ENCODE data around the gene GRM8.

GRM8 gene

DNA sequence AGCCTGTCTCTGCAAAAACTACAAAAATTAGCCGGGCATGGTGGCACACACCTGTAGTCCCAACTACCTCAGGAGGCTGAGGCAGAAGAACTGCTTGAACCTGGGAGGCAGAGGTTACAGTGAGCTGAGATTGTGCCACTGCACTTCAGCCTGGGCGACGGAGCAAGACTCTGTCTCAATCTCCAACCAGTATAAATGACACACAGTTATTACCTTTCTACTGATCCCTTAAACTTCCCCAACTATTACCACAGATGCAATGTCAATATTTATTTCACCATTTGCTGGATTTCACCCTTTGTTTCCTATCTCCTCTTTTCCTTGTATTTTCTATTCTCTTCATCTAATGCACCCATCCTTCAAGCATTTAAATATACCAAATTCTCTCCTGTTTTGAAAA, 431.8 kb downstream of the GRM8 start:
- DNase-seq = no peak
- Histone ChIP-seq H3K36me3 (no peaks in the 10 kb centered on the region), H3K27me3 (ENCODE audit: insufficient read depth, low read depth, severe bottlenecking) (no peaks in the 10 kb centered on the region), H3K27ac (no peak overlapping the region), H3K9me3 (ENCODE audit: severe bottlenecking) (peaks cover 2% of the 10 kb centered on the region), H3K4me3 (ENCODE audit: low read depth, low read length) (no peak overlapping the region)
- TF ChIP-seq, protein P1, sequence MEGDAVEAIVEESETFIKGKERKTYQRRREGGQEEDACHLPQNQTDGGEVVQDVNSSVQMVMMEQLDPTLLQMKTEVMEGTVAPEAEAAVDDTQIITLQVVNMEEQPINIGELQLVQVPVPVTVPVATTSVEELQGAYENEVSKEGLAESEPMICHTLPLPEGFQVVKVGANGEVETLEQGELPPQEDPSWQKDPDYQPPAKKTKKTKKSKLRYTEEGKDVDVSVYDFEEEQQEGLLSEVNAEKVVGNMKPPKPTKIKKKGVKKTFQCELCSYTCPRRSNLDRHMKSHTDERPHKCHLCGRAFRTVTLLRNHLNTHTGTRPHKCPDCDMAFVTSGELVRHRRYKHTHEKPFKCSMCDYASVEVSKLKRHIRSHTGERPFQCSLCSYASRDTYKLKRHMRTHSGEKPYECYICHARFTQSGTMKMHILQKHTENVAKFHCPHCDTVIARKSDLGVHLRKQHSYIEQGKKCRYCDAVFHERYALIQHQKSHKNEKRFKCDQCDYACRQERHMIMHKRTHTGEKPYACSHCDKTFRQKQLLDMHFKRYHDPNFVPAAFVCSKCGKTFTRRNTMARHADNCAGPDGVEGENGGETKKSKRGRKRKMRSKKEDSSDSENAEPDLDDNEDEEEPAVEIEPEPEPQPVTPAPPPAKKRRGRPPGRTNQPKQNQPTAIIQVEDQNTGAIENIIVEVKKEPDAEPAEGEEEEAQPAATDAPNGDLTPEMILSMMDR (IDR thresholded peaks at IDR 0.05; ENCODE audit: low read depth, low read length) = no peak

DNA sequence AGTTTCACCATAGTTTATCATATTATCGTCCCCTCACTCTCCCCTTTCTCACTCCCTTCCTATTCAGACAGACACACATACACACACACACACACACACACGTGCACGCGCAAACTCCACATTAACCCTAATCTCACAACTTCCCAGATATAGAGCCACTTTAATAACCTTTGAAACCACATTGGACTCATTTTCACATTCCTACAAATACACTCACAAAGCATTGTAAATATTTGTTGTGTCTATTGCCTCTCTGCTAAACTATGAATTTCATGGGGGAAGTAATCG, 433.6 kb downstream of the GRM8 start:
- H3K9me3 ChIP-seq (ENCODE audit: severe bottlenecking) = peaks cover 2% of the 10 kb centered on the region
- H3K27ac ChIP-seq = no peak overlapping the region
- TF ChIP-seq, protein P1 (IDR thresholded peaks at IDR 0.05; ENCODE audit: low read depth, low read length) = no peak

DNA sequence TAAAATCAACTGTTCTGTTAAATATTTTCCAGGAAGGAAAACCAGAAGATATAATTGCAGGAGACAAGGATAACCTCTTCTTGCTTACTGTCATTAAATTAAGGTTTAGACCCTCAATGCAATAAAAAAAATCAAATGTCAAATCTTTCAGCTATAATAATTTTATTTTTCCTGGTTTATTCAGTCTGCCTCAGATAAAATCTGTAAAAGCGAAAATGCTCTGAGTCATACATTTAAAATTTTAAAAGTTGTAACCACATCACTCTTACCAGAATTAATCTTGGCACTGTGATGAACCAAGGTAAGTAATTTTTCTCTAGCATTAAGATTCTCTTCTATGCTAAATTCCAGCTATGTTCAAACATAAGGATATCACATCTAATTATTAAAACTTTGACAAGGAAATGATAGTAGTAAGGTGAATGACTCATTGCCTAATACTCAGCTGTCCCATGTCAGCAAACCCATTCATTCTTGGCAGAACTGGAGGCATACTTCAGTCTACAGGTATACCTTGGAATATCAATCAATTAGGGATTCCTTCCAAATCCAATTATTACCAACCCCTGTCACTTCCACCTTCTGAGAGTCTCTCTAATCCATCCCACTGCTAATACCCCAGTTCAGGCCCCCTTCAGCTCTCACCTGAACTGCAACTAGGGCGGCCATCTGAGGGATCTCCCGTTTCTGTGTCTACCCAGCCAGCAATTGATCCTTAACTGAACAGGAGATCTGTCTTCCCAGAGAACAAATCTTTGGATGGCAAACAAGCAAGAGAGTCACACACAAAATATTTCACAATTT, 434.1 kb downstream of the GRM8 start:
- DNase-seq = no peak
- H3K4me3 ChIP-seq (ENCODE audit: low read depth, low read length) = no peak overlapping the region
- TF ChIP-seq, protein P1 (IDR thresholded peaks at IDR 0.05; ENCODE audit: low read depth, low read length) = no peak

More for the DNA sequence above, 433.6 kb downstream of the GRM8 start:
- no peaks in the 10 kb centered on the region for H3K36me3 ChIP-seq
- DNase-seq = no peak
- H3K4me3 ChIP-seq (ENCODE audit: low read depth, low read length) = no peak overlapping the region
- H3K27me3 ChIP-seq (ENCODE audit: insufficient read depth, low read depth, severe bottlenecking) = no peaks in the 10 kb centered on the region

DNA sequence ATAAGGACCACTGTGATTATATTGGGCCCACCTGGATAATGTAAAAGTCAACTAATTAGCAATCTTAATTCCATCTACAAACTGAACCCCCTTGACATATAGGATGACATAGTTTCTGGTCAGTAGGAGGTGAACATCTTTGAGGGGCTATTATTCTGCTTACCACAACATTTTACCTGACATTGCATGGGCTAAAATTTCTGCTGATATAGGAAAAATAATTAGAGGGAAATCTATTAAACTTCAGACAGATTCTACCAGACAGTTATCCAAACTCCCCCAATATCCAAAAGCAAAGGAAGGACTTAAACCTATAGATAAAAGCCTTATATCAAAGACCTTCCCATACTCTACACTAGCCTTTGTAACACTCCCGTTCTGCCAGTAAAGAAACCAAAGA, 443.6 kb downstream of the GRM8 start:
- no peaks in the 10 kb centered on the region for H3K9me3 ChIP-seq (ENCODE audit: severe bottlenecking)
- H3K4me3 ChIP-seq (ENCODE audit: low read depth, low read length) = no peak overlapping the region
- no peak overlapping the region for H3K27ac ChIP-seq
- no peaks in the 10 kb centered on the region for H3K36me3 ChIP-seq
- no peak for DNase-seq
- TF ChIP-seq, protein P1 (IDR thresholded peaks at IDR 0.05; ENCODE audit: low read depth, low read length) = no peak
- no peaks in the 10 kb centered on the region for H3K27me3 ChIP-seq (ENCODE audit: insufficient read depth, low read depth, severe bottlenecking)

More for the DNA sequence above, 434.1 kb downstream of the GRM8 start:
- H3K36me3 ChIP-seq = no peaks in the 10 kb centered on the region
- no peak overlapping the region for H3K27ac ChIP-seq
- no peaks in the 10 kb centered on the region for H3K27me3 ChIP-seq (ENCODE audit: insufficient read depth, low read depth, severe bottlenecking)
- H3K9me3 ChIP-seq (ENCODE audit: severe bottlenecking) = peaks cover 2% of the 10 kb centered on the region

DNA sequence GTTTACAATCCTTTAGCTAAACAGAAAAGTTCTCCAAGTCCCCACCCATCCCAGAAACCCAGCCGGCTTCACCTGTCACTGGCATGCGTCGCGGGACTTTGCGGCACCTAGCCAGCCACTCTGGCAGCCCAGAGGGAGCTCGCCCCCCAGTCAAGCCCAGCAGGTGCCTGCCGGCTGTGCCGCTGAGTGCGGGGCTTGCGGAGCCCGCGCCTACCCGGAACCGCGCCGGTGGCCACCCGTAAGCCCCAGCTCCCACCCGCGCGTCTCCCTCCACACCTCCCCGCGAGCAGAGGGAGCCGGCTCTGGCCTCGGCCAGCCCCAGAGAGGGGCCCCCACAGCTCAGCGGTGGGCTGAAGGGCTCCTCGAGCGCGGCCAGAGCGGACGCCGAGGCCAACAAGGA, 446.1 kb downstream of the GRM8 start:
- TF ChIP-seq, protein P1 (IDR thresholded peaks at IDR 0.05; ENCODE audit: low read depth, low read length) = no peak
- Histone ChIP-seq H3K36me3 (no peaks in the 10 kb centered on the region), H3K9me3 (ENCODE audit: severe bottlenecking) (no peaks in the 10 kb centered on the region), H3K4me3 (ENCODE audit: low read depth, low read length) (no peak overlapping the region), H3K27ac (no peak overlapping the region), H3K27me3 (ENCODE audit: insufficient read depth, low read depth, severe bottlenecking) (no peaks in the 10 kb centered on the region)
- DNase-seq = no peak

DNA sequence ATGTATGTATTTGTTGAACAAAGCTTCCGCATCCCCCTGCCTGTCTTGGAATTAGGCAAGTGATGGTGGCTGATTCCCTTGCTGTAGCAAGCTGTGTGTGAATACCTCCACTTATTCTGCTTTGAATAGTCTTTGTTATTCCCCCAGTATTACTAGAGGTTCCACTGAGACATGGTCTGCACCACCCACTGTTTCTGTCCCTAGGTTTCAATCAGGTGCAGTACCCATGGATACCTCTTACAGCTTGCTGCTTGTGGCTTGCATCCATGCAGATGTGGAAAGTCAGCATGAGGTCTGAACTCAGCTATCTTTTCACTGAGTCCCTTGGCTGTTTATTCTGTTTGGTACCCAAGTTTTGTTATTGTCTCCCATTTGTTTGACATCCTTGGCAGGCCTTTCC, 447.4 kb downstream of the GRM8 start:
- Histone ChIP-seq H3K27ac (no peak overlapping the region), H3K4me3 (ENCODE audit: low read depth, low read length) (no peak overlapping the region), H3K27me3 (ENCODE audit: insufficient read depth, low read depth, severe bottlenecking) (no peaks in the 10 kb centered on the region), H3K9me3 (ENCODE audit: severe bottlenecking) (no peaks in the 10 kb centered on the region), H3K36me3 (no peaks in the 10 kb centered on the region)
- no peak for DNase-seq
- TF ChIP-seq, protein P1 (IDR thresholded peaks at IDR 0.05; ENCODE audit: low read depth, low read length) = no peak
